ENCODE results near the gene FAM174C. TPM values are rescaled to one million over a fixed set of nuclear protein-coding genes. Genes with fewer than 3 reads are reported as not detected.

FAM174C gene
- total and polyA plus RNA-seq, 10 donors, result 35.8 to 134 (median 46.6) TPM

- Histone ChIP-seq H3K36me3 (no peaks in the 10 kb centered on the region), H3K4me3 (peak overlapping the region in 1 of 8 donors; percentile 58), H3K27ac (no peak overlapping the region), H3K27me3 (replicated peaks in 1 of 7) (peaks cover 4 to 90% (median 84%) of the 10 kb centered on the region in 7 donors), H3K9me3 (no peaks in the 10 kb centered on the region), H3K4me1 (peaks cover 0 to 49% (median 30%) of the 10 kb centered on the region in 6 donors)
- intact Hi-C loops (cut with DNase I; ENCODE audit: low total_unique reads), result loop anchor here (10.0 kb wide), 1 partner anchor 88 kb away; no protein-coding TSS in a partner anchor
- 33 to 49% (median 37%) methylated on average over 22 to 38 of the region's 38 CpGs for WGBS, 5 donors
- TF ChIP-seq CTCF (IDR thresholded peaks at IDR 0.05 in 8 of 11, conservative IDR thresholded peaks at IDR 0.05 in 3 of 11), result no peak
- no peak for TF ChIP-seq POLR2AphosphoS5 (IDR thresholded peaks at IDR 0.05)
- no peak for TF ChIP-seq POLR2A (IDR thresholded peaks at IDR 0.05)
- DNase-seq, result no peak
Observed at GRCh38 chr19:1286487-1287353, 11.4 kb downstream of the FAM174C start.

- Histone ChIP-seq H3K27me3 (replicated peaks in 1 of 7) (peaks cover 4 to 98% (median 91%) of the 10 kb centered on the region in 7 donors), H3K27ac (no peak overlapping the region), H3K4me1 (peaks cover 0 to 57% (median 30%) of the 10 kb centered on the region in 6 donors), H3K4me3 (no peak overlapping the region), H3K9me3 (no peaks in the 10 kb centered on the region), H3K36me3 (no peaks in the 10 kb centered on the region)
- intact Hi-C loops (cut with DNase I; ENCODE audit: low total_unique reads), result loop anchor here (10.0 kb wide), 1 partner anchor 87 kb away; no protein-coding TSS in a partner anchor
- 19 to 35% (median 22%) methylated on average over 20 to 55 of the region's 55 CpGs for WGBS, 5 donors
- TF ChIP-seq POLR2AphosphoS5 (IDR thresholded peaks at IDR 0.05) (no peak), POLR2A (IDR thresholded peaks at IDR 0.05) (no peak), CTCF (IDR thresholded peaks at IDR 0.05 in 8 of 11, conservative IDR thresholded peaks at IDR 0.05 in 3 of 11) (no peak)
- DNase-seq, result no peak
Observed at GRCh38 chr19:1287354-1288225, 12.3 kb downstream of the FAM174C start.

GRCh38 chr19:1288226-1288612, 12.9 kb downstream of the FAM174C start:
- Histone ChIP-seq H3K4me1 (peaks cover 0 to 53% (median 27%) of the 10 kb centered on the region in 6 donors), H3K9me3 (no peaks in the 10 kb centered on the region), H3K27ac (no peak overlapping the region), H3K36me3 (no peaks in the 10 kb centered on the region), H3K4me3 (no peak overlapping the region), H3K27me3 (replicated peaks in 1 of 7) (peaks cover 4 to 98% (median 92%) of the 10 kb centered on the region in 7 donors)
- WGBS, 5 donors, result 84 to 90% (median 89%) methylated on average over 15 to 18 of the region's 18 CpGs
- DNase-seq, result no peak
- no peak for TF ChIP-seq POLR2AphosphoS5 (IDR thresholded peaks at IDR 0.05)
- TF ChIP-seq CTCF (IDR thresholded peaks at IDR 0.05 in 8 of 11, conservative IDR thresholded peaks at IDR 0.05 in 3 of 11), result no peak
- no peak for TF ChIP-seq POLR2A (IDR thresholded peaks at IDR 0.05)
- intact Hi-C loops (cut with DNase I; ENCODE audit: low total_unique reads), result loop anchor here (10.0 kb wide), 1 partner anchor 87 kb away; no protein-coding TSS in a partner anchor

Measured in spleen (tissue), 11 donors.